ENCODE results near the gene DENND4B.

DENND4B gene

DNA sequence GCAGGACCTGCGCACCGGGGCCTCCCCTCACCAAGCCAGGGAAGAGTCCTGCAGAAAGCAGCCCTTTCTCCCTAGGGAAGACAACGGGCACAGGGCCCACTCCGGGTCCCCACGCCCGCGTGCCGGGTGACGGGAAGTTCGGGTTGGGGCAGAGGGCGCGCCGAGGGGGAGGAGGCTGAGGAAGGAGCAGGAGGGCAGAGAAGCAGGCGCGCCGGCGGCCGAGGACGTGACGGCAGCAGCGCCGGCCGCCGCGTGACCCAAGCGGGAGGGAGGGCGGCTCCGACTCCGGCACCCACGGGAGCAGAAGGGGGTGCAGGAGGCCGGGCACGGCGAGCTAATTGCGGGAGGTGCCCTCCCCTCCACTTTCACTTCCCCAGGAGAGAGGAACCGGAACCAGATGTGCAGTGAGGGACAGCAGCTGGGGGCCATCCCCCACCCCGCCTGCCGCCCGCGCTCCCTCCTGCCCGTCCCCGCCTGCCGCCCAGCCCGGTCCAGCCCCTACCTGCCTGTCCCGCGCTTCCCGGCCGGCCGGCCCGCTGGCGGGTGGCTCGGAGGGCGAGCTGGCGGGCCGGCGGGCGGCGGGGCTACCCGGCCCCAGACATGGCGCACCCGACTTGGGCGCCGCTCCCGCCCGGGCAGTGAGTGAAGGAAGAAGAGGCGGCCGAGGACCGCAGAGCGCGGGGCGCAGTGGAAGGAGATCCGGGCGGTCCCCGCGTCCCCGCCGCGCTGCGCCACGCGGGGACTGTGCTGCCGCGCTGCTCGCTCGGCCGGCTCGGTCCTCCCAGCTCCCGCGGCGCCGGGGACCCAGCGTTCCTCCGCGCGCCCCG lies 510 bp downstream of the DENND4B start:
- DNase-seq (ENCODE audit: low read depth): peak; percentile 61

GRCh38 chr1:153945131-153945794 lies 1.3 kb downstream of the DENND4B start:
- DNase-seq (ENCODE audit: low read depth): peak; percentile 56

DNA sequence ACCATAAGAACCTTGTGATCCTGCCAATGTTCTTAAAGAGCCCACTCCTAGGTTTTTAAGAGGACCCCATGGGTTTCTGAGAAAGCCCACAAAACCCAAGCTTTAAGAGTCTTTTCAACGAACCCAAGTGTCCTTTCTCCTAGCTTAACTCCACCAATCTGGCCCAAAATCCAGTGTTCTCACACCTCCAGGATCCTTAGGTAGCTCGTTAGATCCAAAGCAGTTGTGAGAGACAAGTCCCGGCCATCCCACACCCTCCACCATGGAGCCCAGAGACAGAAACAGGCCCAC lies 1.7 kb downstream of the DENND4B start:
- no peak for DNase-seq (ENCODE audit: low read depth)

- peak; percentile 19 for DNase-seq (ENCODE audit: low read depth)
Observed at GRCh38 chr1:153944005-153944826, 2.3 kb downstream of the DENND4B start.

DNA sequence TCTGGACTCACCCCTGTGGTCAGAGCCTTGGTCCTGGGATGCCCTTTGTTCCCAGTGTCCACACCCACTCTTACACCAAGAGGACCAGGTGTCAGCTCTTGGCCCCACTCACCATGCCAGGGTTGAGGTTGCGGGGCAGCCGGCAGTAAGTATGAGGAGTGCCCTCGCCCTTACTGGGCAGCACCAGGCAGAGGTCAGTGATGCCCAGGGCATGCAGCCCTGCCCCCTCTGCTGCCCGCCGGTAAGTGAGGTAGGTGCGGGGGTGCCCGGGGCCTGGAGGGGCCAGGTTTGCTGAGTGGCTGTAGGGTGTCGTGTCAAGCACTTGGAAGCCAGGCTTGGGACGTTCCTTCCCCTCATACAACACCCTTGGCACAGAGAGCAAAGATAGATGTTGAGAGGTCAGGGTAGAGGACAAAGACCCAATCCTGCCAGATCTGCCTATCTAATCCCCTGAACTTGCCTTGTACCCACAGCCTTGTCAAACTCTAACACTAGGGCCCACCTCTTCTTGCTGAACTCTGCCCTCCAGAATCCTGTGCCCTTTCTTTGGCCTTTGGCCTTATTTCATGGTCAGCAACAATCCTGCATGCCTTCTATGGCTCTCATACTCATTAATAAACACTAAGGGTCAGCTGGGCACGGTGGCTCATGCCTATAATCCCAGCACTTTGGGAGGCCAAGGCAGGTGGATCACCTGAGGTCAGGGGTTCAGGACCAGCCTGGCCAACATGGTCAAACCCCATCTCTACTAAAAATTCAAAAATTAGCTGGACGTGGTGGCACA lies 3.6 kb downstream of the DENND4B start:
- no peak for DNase-seq (ENCODE audit: low read depth)

- no peak for DNase-seq (ENCODE audit: low read depth)
Observed at GRCh38 chr1:153941826-153942725, 4.4 kb downstream of the DENND4B start.

DNA sequence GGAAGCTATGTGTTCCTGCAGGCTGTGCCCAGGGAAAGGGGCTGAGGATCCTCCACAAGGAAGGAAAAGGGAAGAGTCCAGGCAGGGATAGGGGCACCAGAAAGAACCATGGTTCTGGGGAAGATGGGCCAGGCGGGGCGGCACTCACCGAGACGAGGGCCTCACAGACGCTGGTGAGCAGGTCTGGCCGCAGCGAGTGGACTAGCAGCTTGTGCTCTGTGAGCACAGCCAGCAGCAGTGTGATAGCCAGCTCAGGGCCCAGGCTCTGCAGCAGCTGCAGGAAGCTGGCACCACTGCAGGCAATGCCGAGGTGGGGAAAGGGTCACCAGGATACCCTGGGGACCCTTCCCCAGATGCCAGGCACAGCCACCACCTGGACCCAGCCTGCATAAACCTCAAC lies 5.8 kb downstream of the DENND4B start:
- DNase-seq (ENCODE audit: low read depth): no peak

GRCh38 chr1:153939476-153939875 lies 7.0 kb downstream of the DENND4B start:
- DNase-seq (ENCODE audit: low read depth): no peak

- DNase-seq (ENCODE audit: low read depth): no peak
Observed at GRCh38 chr1:153938996-153939395, 7.5 kb downstream of the DENND4B start.

GRCh38 chr1:153937331-153937730 lies 9.2 kb downstream of the DENND4B start:
- DNase-seq (ENCODE audit: low read depth): no peak

DNA sequence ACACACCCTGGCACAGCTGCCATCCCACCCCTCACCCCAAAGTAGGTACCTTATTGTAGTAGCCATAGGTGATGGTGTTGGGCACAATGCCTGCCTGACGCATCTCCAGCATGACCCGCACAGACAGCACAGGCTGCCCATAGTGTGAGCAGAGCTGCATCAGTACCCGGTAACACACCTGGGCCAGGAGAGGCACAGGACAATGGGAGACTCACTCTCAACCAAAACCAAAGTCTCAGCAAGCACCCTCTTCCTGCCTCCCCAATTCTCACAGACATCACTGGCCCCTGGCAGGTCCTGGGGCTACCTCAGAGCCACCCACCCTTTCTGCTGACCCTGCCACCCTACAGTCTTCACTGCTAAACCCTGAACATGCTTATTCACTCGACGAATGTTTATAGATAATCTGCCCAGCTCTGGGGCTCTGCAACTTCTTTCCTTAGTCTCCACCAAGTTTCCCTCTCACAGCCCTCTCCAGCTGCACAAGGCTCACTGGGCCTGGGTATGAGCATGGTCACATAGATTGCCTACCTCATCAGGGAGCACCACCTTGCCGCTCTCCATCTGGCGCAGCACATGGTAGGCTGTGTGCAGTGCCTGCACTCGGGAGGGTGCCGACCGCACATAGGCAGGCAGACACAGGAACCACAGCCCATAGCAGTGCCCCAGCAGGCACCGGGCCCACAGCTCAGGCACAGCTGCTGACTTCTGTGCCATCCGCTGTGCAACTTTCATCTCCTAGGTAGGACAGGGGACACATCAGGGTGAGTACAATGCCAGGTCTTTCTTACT lies 10.3 kb downstream of the DENND4B start:
- no peak for DNase-seq (ENCODE audit: low read depth)

- DNase-seq (ENCODE audit: low read depth): no peak
Observed at GRCh38 chr1:153934746-153935145, 11.8 kb downstream of the DENND4B start.

DNA sequence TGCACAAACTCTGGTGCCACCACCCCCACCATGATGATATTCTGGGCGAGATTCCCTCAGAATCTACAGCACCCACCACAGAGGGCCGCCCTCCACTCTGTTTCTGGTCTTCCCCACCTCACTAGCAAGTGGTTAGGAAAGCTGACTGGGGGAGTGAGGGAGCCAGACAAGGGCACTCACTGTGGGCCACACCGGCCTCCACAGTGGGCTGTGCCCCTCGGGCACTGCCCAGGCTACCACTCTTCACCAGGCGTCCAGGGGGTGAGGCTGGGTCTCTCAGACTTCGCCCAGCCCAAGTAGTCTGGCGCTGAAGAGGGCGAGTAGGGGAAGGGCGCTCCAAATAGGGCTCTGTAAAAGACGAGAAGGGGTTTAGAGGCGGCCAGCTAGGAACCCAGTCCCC lies 12.6 kb downstream of the DENND4B start:
- no peak for DNase-seq (ENCODE audit: low read depth)

DNA sequence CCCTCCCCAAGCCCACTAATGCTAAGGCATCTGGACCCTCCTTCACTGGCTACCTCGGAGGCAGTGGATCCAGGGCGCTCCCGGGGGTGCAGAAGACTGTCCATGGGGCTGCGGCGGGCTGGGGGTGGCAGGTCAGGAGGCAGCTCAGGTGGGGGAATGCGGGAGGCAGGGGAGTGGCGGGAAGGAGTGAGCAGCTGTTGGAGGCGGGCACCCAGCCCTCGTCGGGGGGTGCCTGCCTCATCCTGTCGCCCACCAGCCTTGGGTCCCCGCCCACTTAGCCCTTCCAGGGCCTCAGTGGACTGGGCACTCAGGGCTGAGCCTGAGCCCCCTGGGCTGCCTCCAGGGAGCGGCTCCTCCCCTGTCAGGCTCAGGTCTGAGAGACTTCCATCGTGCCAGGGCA lies 13.1 kb downstream of the DENND4B start:
- DNase-seq (ENCODE audit: low read depth): no peak

- no peak for DNase-seq (ENCODE audit: low read depth)
Observed at GRCh38 chr1:153932156-153933131, 14.1 kb downstream of the DENND4B start.

DNA sequence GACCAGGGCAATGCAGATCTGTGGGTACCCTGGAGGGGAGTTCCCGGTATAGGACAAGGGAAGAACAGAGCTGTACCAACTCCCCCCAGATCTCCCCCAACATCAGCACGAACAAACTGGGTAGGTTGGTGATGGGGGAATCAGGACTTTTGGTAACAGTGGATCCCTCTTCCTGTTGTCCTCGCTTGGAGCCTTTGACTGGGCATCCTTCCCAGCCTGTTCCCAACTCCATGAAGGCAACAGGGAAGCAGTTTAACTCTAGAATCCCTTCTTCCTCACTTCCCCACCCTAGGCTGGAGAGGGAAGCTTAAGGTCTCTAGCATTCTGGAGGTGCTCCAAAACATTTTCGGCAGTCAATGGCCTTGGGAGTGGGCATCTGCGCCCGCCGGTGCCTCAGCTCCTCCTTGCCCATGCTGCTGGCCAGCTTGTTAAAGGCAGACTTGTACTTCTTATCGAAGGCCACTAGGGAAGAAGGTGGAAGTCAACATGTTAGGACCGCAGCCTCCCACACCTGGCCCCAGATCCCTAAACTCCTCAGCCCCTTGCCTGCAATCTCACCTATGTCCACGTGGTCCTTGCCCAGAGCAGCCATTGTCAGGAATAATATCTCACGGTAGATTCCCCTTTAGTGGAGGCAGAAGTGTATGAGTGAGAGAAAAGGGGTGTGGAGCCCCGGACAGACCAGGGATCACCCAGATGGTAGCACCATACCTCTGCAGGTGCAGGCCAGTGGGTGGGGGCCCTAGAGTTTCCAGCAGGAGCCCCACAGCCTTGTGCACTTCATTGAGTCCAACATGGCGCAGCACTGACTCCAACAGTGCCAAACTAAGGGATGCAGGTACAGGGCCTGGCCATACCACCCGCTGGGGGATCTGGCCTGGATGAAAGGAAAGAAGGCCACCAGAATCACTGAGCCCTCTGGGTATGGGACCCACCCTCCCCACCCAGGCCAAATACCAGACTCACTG lies 16.3 kb downstream of the DENND4B start:
- no peak for DNase-seq (ENCODE audit: low read depth)

GRCh38 chr1:153929426-153929825 lies 17.1 kb downstream of the DENND4B start:
- no peak for DNase-seq (ENCODE audit: low read depth)

DNA sequence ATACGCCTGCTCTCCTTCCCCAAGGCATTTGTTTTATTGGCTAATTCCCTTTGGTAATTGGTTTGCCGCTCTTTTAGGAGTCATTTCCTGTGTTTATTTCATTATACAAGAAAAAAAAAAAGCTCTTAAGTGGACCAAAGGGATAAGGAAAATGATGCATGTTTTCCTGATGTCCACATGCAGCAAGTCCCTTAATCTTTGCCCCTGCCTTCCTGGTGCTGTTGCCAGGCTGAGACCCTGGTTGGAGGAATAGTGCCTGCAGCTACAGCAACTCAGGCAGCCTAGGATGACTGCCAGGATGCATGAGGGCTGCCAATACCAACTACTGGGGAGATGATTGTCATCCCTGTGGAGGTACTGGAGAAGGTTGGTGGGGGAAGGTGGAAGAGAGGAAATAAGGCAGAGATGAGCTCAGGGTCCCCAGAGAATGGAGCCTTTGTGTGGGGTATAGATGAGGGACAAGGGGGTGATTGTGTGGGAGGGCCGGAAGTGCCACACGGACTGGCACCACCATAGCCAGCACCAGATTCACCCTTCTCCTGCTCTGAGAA lies 17.7 kb downstream of the DENND4B start:
- no peak for DNase-seq (ENCODE audit: low read depth)
